ENCODE results near the gene RHEB. TPM values are rescaled to one million over a fixed set of nuclear protein-coding genes. Genes with fewer than 3 reads are reported as not detected.

RHEB gene
- total and polyA plus RNA-seq, 11 donors: 81.4 to 155 (median 106) TPM

DNA sequence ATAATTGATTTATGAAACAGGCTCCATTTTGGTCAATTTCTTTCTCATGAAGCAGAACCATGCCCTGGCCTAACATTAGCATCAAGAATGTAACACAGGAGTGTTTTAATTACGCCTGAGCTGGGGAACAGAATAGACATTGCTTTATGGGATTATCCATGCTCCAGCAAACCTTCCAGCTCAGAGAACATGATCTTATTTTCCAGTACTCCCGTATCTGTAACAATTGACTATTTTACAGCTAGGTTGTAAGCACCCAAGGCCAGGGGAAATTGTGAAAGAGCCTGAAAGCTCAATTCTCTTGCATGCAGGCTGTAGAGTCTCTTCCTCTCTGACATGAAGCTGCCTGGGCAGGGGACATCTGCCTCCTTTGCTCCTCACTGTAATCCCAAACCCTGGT, 49.0 kb downstream of the RHEB start:
- H3K9me3 ChIP-seq: no peaks in the 10 kb centered on the region
- DNase-seq (no peak), ATAC-seq (no peak)
- peak overlapping the region in 1 of 12 donors; percentile 27 for H3K27ac ChIP-seq
- WGBS, 4 donors: 72 to 85% (median 81%) methylated on average over 2 of the region's 2 CpGs
- H3K27me3 ChIP-seq: no peaks in the 10 kb centered on the region
- peaks cover 0 to 85% (median 52%) of the 10 kb centered on the region in 9 donors for H3K36me3 ChIP-seq
- TF ChIP-seq POLR2A (IDR thresholded peaks at IDR 0.05): no peak
- TF ChIP-seq, protein P1, sequence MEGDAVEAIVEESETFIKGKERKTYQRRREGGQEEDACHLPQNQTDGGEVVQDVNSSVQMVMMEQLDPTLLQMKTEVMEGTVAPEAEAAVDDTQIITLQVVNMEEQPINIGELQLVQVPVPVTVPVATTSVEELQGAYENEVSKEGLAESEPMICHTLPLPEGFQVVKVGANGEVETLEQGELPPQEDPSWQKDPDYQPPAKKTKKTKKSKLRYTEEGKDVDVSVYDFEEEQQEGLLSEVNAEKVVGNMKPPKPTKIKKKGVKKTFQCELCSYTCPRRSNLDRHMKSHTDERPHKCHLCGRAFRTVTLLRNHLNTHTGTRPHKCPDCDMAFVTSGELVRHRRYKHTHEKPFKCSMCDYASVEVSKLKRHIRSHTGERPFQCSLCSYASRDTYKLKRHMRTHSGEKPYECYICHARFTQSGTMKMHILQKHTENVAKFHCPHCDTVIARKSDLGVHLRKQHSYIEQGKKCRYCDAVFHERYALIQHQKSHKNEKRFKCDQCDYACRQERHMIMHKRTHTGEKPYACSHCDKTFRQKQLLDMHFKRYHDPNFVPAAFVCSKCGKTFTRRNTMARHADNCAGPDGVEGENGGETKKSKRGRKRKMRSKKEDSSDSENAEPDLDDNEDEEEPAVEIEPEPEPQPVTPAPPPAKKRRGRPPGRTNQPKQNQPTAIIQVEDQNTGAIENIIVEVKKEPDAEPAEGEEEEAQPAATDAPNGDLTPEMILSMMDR (IDR thresholded peaks at IDR 0.05): no peak
- H3K4me1 ChIP-seq: peaks cover 0 to 32% (median 15%) of the 10 kb centered on the region in 12 donors
- no peak overlapping the region for H3K4me3 ChIP-seq
- intact Hi-C loops (cut with DNase I): loop anchor here in 2 of 10 donors (5.0 kb wide), 1 partner anchor 42 kb away; no protein-coding TSS in a partner anchor

DNA sequence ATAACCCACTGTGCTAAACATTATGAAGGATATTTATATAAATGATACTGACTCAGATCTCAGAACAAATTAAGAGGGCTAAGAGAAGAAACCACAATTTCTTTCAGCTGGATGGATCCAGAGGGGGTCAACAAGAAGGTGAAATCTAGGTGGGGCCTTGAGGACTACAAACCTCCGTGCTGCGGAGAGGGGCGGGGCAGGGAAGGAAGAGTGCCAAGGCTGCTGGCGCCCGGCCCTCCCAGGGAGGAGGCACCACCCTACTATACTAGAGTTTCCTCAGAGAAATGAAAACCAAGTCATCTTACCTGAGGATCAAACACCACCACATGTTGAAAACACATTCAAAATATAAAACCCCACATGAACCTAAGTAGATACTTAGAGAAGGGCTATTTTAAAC, 50.4 kb downstream of the RHEB start:
- Histone ChIP-seq H3K36me3 (peaks cover 3 to 84% (median 64%) of the 10 kb centered on the region in 9 donors), H3K4me1 (peaks cover 0 to 32% (median 15%) of the 10 kb centered on the region in 12 donors), H3K27me3 (no peaks in the 10 kb centered on the region), H3K9me3 (no peaks in the 10 kb centered on the region), H3K27ac (peak overlapping the region in 1 of 12 donors; percentile 48), H3K4me3 (no peak overlapping the region)
- TF ChIP-seq, protein P1 (IDR thresholded peaks at IDR 0.05): no peak
- TF ChIP-seq POLR2A (IDR thresholded peaks at IDR 0.05): no peak
- DNase-seq (no peak), ATAC-seq (peak in 1 of 4 donors; percentile 50)
- intact Hi-C loops (cut with DNase I): loop anchor here in 2 of 10 donors (10.0 kb wide), 1 partner anchor 286 kb away; no protein-coding TSS in a partner anchor
- 49 to 61% (median 55%) methylated on average over 5 of the region's 5 CpGs for WGBS, 4 donors

DNA sequence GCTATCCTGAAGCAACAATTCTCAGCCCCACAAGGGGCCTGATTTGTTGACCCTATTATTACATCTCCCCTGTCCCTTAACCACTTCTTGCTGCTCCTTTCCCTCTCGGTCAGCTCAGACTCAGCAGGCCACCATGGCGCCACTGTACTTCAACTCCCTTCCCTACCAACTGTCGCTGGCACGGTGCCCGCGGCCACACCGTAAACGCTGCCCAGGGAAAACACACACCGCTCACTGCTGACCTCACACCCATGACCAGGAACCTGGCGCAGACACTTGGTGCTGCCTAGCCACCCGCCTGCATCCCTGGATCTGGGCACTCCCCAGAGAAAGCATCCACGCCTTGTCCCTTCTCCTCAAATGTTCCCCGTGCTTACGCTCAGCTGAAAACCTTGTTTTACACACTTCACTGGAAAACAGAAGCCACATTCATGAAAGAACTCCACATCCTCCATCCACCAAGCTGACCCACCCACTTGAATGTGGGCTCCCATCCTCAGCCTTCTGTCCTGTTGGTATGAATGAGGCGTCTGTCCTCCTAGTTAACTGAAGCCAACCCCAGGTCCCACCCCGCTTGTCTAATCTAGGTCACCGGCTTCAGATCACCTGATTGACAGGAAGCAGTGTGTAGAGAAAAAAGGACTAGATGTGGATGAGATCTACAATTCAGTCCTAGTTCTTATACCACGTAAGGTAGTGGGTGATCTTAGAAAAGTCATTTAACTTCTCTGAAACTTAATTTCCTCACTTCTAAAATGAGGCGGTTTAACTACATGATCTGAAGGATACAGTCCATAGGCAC, 51.3 kb downstream of the RHEB start:
- no peak overlapping the region for H3K4me3 ChIP-seq
- intact Hi-C loops (cut with DNase I): loop anchor here in 2 of 10 donors (10.0 kb wide), 1 partner anchor 286 kb away; no protein-coding TSS in a partner anchor
- H3K27me3 ChIP-seq: no peaks in the 10 kb centered on the region
- H3K27ac ChIP-seq: peak overlapping the region in 2 of 12 donors; percentile 31 to 48
- peaks cover 3 to 83% (median 64%) of the 10 kb centered on the region in 9 donors for H3K36me3 ChIP-seq
- DNase-seq (no peak), ATAC-seq (no peak)
- peaks cover 0 to 32% (median 15%) of the 10 kb centered on the region in 12 donors for H3K4me1 ChIP-seq
- TF ChIP-seq, protein P1 (IDR thresholded peaks at IDR 0.05): no peak
- TF ChIP-seq POLR2A (IDR thresholded peaks at IDR 0.05): no peak
- WGBS, 4 donors: 88 to 94% (median 92%) methylated on average over 19 of the region's 19 CpGs
- peaks cover 0 to 6% (median 0%) of the 10 kb centered on the region in 12 donors for H3K9me3 ChIP-seq

DNA sequence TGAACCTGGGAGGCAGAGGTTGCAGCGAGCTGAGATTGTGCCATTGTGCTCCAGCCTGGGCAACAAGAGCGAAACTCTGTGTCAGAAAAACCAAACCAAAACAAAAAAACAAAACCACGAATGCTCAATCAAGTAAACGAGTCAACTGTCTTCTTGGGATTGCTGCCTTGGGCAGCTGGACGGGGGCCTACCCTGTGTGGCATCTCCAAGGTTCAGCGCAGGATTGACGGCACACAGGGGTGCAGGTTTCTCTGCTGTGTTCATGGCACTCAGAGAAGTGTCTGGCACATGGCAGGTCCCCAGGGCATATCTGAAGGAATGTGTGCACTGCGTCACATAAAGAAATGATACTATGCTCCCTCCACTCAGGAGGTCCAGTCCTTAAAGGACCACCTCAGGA, 54.5 kb downstream of the RHEB start:
- intact Hi-C loops (cut with DNase I): loop anchor here in 2 of 10 donors (10.0 kb wide), 1 partner anchor 290 kb away; no protein-coding TSS in a partner anchor
- WGBS, 4 donors: 93 to 97% (median 95%) methylated on average over 8 of the region's 8 CpGs
- peaks cover 3 to 57% (median 54%) of the 10 kb centered on the region in 9 donors for H3K36me3 ChIP-seq
- H3K4me3 ChIP-seq: no peak overlapping the region
- H3K4me1 ChIP-seq: peaks cover 0 to 22% (median 12%) of the 10 kb centered on the region in 12 donors
- H3K9me3 ChIP-seq: peaks cover 0 to 17% (median 9%) of the 10 kb centered on the region in 12 donors
- peak overlapping the region in 1 of 12 donors; percentile 33 for H3K27ac ChIP-seq
- DNase-seq: no peak
- H3K27me3 ChIP-seq: no peaks in the 10 kb centered on the region
- ATAC-seq: no peak
- TF ChIP-seq, protein P1 (IDR thresholded peaks at IDR 0.05): no peak
- no peak for TF ChIP-seq POLR2A (IDR thresholded peaks at IDR 0.05)

Data from heart left ventricle (tissue), 16 donors.